Progenitor cell of endocrine pancreas (in vitro differentiated cells): ENCODE results near the gene RASSF5. TPM values are rescaled to one million over a fixed set of nuclear protein-coding genes. Genes with fewer than 3 reads are reported as not detected.

ENCODE experiments used
- DNase-seq: peaks from one replicate; pipeline ENCODE4 v3.0.0; 2021; ENCODE audit warnings: low spot score; ENCODE audit not compliant: unreplicated experiment
- H3K27ac Mint-ChIP-seq: 2 replicates; pipeline ENCODE4 v1.8.0; 2021; ENCODE audit warnings: mild to moderate bottlenecking, moderate library complexity, mixed read lengths
- H3K27me3 Mint-ChIP-seq: 2 replicates; pipeline ENCODE4 v1.8.0; 2021; ENCODE audit warnings: mixed read lengths
- H3K36me3 Mint-ChIP-seq: 2 replicates; pipeline ENCODE4 v1.8.0; 2022; ENCODE audit warnings: mixed read lengths; ENCODE audit not compliant: insufficient read depth
- H3K4me1 Mint-ChIP-seq: 2 replicates; pipeline ENCODE4 v1.8.0; 2021; ENCODE audit warnings: low read depth, mixed read lengths
- H3K4me3 Mint-ChIP-seq: 2 replicates; pipeline ENCODE4 v1.8.0; 2021; ENCODE audit warnings: low read depth, mild to moderate bottlenecking, moderate library complexity, mixed read lengths
- H3K9me3 Mint-ChIP-seq: 2 replicates; pipeline ENCODE4 v1.8.0; 2021; ENCODE audit warnings: low read depth, mixed read lengths
- CTCF ChIP-seq: fragments of 200-600 bp; sonication (generic); IDR thresholded peaks from one replicate; pipeline ENCODE4 v1.5.0; 2021; ENCODE audit warnings: antibody characterized with exemption, mild to moderate bottlenecking; ENCODE audit not compliant: unreplicated experiment
- total RNA-seq: library from RNA; stranded (reverse); gene quantifications from 2 replicates; pipeline ENCODE4 v1.2.1, GENCODE V29; 2021

RASSF5 gene
- total RNA-seq, 1 donor from 2014 or later = 7.0 TPM

GRCh38 chr1:206572835-206573234 is 65.5 kb downstream of the RASSF5 start:
- Mint-ChIP-seq H3K36me3 (no peaks in the 10 kb centered on the region), H3K27me3 (peaks cover 4% of the 10 kb centered on the region), H3K4me3 (no peak overlapping the region), H3K4me1 (no peaks in the 10 kb centered on the region), H3K9me3 (no peaks in the 10 kb centered on the region), H3K27ac (no peak overlapping the region)
- no peak for DNase-seq
- TF ChIP-seq CTCF = no peak

GRCh38 chr1:206573319-206573718 is 66.0 kb downstream of the RASSF5 start:
- DNase-seq = no peak
- H3K27me3 Mint-ChIP-seq = peaks cover 4% of the 10 kb centered on the region

GRCh38 chr1:206573762-206574161 is 66.4 kb downstream of the RASSF5 start:
- H3K9me3 Mint-ChIP-seq = no peaks in the 10 kb centered on the region
- H3K4me1 Mint-ChIP-seq = peaks cover 2% of the 10 kb centered on the region
- H3K4me3 Mint-ChIP-seq = no peak overlapping the region
- no peak overlapping the region for H3K27ac Mint-ChIP-seq
- H3K36me3 Mint-ChIP-seq = no peaks in the 10 kb centered on the region
- no peak for TF ChIP-seq CTCF
- peaks cover 4% of the 10 kb centered on the region for H3K27me3 Mint-ChIP-seq
- no peak for DNase-seq

More at GRCh38 chr1:206573319-206573718, 66.0 kb downstream of the RASSF5 start:
- H3K9me3 Mint-ChIP-seq = no peaks in the 10 kb centered on the region
- H3K4me3 Mint-ChIP-seq = no peak overlapping the region
- H3K36me3 Mint-ChIP-seq = no peaks in the 10 kb centered on the region
- no peak overlapping the region for H3K27ac Mint-ChIP-seq
- peaks cover 1% of the 10 kb centered on the region for H3K4me1 Mint-ChIP-seq
- no peak for TF ChIP-seq CTCF

GRCh38 chr1:206575165-206575893 is 68.0 kb downstream of the RASSF5 start:
- Mint-ChIP-seq H3K9me3 (no peaks in the 10 kb centered on the region), H3K27me3 (peaks cover 13% of the 10 kb centered on the region), H3K4me1 (peaks cover 2% of the 10 kb centered on the region), H3K36me3 (no peaks in the 10 kb centered on the region), H3K4me3 (no peak overlapping the region), H3K27ac (no peak overlapping the region)
- DNase-seq = no peak
- no peak for TF ChIP-seq CTCF

- Mint-ChIP-seq H3K9me3 (no peaks in the 10 kb centered on the region), H3K27ac (no peak overlapping the region), H3K36me3 (no peaks in the 10 kb centered on the region), H3K4me1 (peaks cover 2% of the 10 kb centered on the region), H3K4me3 (no peak overlapping the region), H3K27me3 (peaks cover 16% of the 10 kb centered on the region)
- no peak for TF ChIP-seq CTCF
- DNase-seq = no peak
These were observed 68.8 kb downstream of the RASSF5 start for GRCh38 chr1:206575894-206576737.
